PC-3 (cell line): Measurements from ENCODE around the gene LCAT. TPM values are rescaled to one million over a fixed set of nuclear protein-coding genes. Genes with fewer than 3 reads are reported as not detected.

Experiments
- ATAC-seq: fragments of 200-7000 bp; cut with Tn5 transposase; 2 replicates; pipeline ENCODE4 v1.9.1; 2020; ENCODE audit warnings: mild to moderate bottlenecking, moderate library complexity
- BruUV-seq: library from RNA; stranded (reverse); fragments of 400-500 nt; replicated peaks from 2 replicates; lab custom pipeline; 2021; lab: Mats Ljungman, UMichigan
- CTCF ChIA-PET: fragments of 300-600 bp; sonication (Branson Sonifier 250); formaldehyde crosslinking; loops from one replicate; lab custom pipeline; 2022; ENCODE audit warnings: antibody characterized with exemption; lab: Charles Lee
- POLR2A ChIA-PET: fragments of 300-600 bp; sonication (Branson Sonifier 250); formaldehyde crosslinking; loops from one replicate; lab custom pipeline; 2022; ENCODE audit warnings: antibody characterized with exemption; ENCODE audit not compliant: unreplicated experiment; lab: Charles Lee
- DNase-seq: peaks from one replicate; pipeline ENCODE4 v3.0.0-alpha.2; 2015
- H2AFZ ChIP-seq: fragments of 300-600 bp; sonication (generic); 2 replicates; pipeline ENCODE4 v1.6.0; 2016; ENCODE audit warnings: antibody characterized with exemption, low read length
- H3F3A ChIP-seq: fragments of 300-600 bp; sonication (generic); one replicate; pipeline ENCODE4 v1.6.0; 2017; ENCODE audit warnings: antibody characterized with exemption, low read length, control low read depth, mild to moderate bottlenecking; ENCODE audit not compliant: unreplicated experiment
- H3K27ac ChIP-seq: fragments of 300-600 bp; sonication (generic); 2 replicates; pipeline ENCODE4 v1.5.1; 2016; ENCODE audit warnings: mild to moderate bottlenecking, low read length
- H3K27me3 ChIP-seq: fragments of 300-600 bp; sonication (generic); 2 replicates; pipeline ENCODE4 v1.6.1; 2016; ENCODE audit warnings: low read length, mixed read lengths
- H3K36me3 ChIP-seq: fragments of 300-600 bp; sonication (generic); 2 replicates; pipeline ENCODE4 v1.6.1; 2016; ENCODE audit warnings: low read depth, mixed run types, low read length, mixed read lengths
- H3K4me1 ChIP-seq: fragments of 300-600 bp; sonication (generic); 2 replicates; pipeline ENCODE4 v1.5.1; 2016; ENCODE audit warnings: low read length; ENCODE audit not compliant: insufficient read depth
- H3K4me2 ChIP-seq: fragments of 300-600 bp; sonication (generic); 2 replicates; pipeline ENCODE4 v1.6.0; 2016; ENCODE audit warnings: low read length
- H3K4me3 ChIP-seq: fragments of 300-600 bp; sonication (generic); 2 replicates; pipeline ENCODE4 v1.5.1; 2016; ENCODE audit warnings: mild to moderate bottlenecking, low read length, mixed read lengths
- H3K79me2 ChIP-seq: fragments of 300-600 bp; sonication (generic); 2 replicates; pipeline ENCODE4 v1.6.1; 2017; ENCODE audit warnings: low read length, mixed read lengths
- H3K9ac ChIP-seq: fragments of 300-600 bp; sonication (generic); 2 replicates; pipeline ENCODE4 v1.6.0; 2016; ENCODE audit warnings: mild to moderate bottlenecking, low read length
- H3K9me2 ChIP-seq: fragments of 300-600 bp; sonication (generic); replicated peaks from 2 replicates; pipeline ENCODE4 v1.6.1; 2016; ENCODE audit warnings: mixed run types, low read length, mixed read lengths
- H3K9me3 ChIP-seq: fragments of 300-600 bp; sonication (generic); 2 replicates; pipeline ENCODE4 v1.6.1; 2016; ENCODE audit warnings: low read length, mixed read lengths
- H4K20me1 ChIP-seq: fragments of 300-600 bp; sonication (generic); 2 replicates; pipeline ENCODE4 v1.6.1; 2016; ENCODE audit warnings: low read length, mixed read lengths
- CTCF ChIP-seq: fragments of 300-600 bp; sonication (generic); conservative IDR thresholded peaks from 2 replicates; pipeline ENCODE4 v1.5.1; 2017; ENCODE audit warnings: antibody characterized with exemption, low read depth, mild to moderate bottlenecking, low read length
- EZH2 ChIP-seq: fragments of 300-600 bp; sonication (generic); IDR thresholded peaks from one replicate; pipeline ENCODE4 v1.6.1; 2017; ENCODE audit warnings: antibody characterized with exemption, mild to moderate bottlenecking, low read length; ENCODE audit not compliant: unreplicated experiment
- EZH2phosphoT487 ChIP-seq: fragments of 300-600 bp; sonication (generic); IDR thresholded peaks from 2 replicates; pipeline ENCODE4 v1.6.1; 2018; ENCODE audit warnings: mild to moderate bottlenecking, antibody characterized with exemption, low read length, borderline replicate concordance
- intact Hi-C: fragments of 100-400 bp; cut with micrococcal nuclease; formaldehyde crosslinking; loops from 2 replicates; pipeline ENCODE4 v1.9.0; 2023
- total RNA-seq: library from RNA; depleted of rRNA; stranded (reverse); fragments of >200 nt; gene quantifications from 2 replicates; pipeline ENCODE4 v1.2.3, GENCODE V29; 2014

Gene LCAT
- total RNA-seq, 1 experiment from 2014 or later: 3.2 TPM

- intact Hi-C loops: no loop called here
- Histone ChIP-seq H3K4me1 (no peaks in the 10 kb centered on the region), H3K36me3 (no peaks in the 10 kb centered on the region), H3K4me3 (no peak overlapping the region), H3K9ac (no peak overlapping the region), H2AFZ (no peak overlapping the region), H3K27ac (no peak overlapping the region), H3K9me2 (no peaks in the 10 kb centered on the region), H3K27me3 (no peaks in the 10 kb centered on the region), H3K4me2 (no peak overlapping the region), H3K9me3 (no peaks in the 10 kb centered on the region), H3K79me2 (no peaks in the 10 kb centered on the region), H3F3A (no peaks in the 10 kb centered on the region), H4K20me1 (no peaks in the 10 kb centered on the region)
- DNase-seq (no peak), ATAC-seq (no peak)
- no TSS peak for BruUV-seq
- POLR2A ChIA-PET: no interaction called here
- TF ChIP-seq EZH2phosphoT487: no peak
- TF ChIP-seq CTCF: no peak
- no peak for TF ChIP-seq EZH2
- CTCF ChIA-PET: interaction anchor here (0.7 kb wide), 1 partner anchor 245 kb away, joined by 3 read pairs; no protein-coding TSS in a partner anchor
Measured at GRCh38 chr16:67982011-67982696, 38.2 kb upstream of the LCAT start.

- Histone ChIP-seq H4K20me1 (no peaks in the 10 kb centered on the region), H3K79me2 (no peaks in the 10 kb centered on the region), H3K9me2 (no peaks in the 10 kb centered on the region), H3K9me3 (no peaks in the 10 kb centered on the region), H3K27ac (no peak within 1 kb of the TSS), H3K4me1 (no peaks in the 10 kb centered on the region), H3K36me3 (no peaks in the 10 kb centered on the region), H2AFZ (no peak within 1 kb of the TSS), H3K9ac (no peak within 1 kb of the TSS), H3F3A (no peaks in the 10 kb centered on the region), H3K4me2 (no peak within 1 kb of the TSS), H3K4me3 (no peak within 1 kb of the TSS), H3K27me3 (no peaks in the 10 kb centered on the region)
- ChIA-PET CTCF (no interaction called here), POLR2A (no interaction called here)
- no TSS peak for BruUV-seq
- DNase-seq (no peak), ATAC-seq (no peak)
- intact Hi-C loops: no loop called here
- TF ChIP-seq EZH2phosphoT487: no peak
- no peak for TF ChIP-seq EZH2
- TF ChIP-seq CTCF: no peak
Measured at GRCh38 chr16:67979955-67980678, 36.2 kb upstream of the LCAT start, which contains the start of gene DPEP3. Gene DPEP3, minus strand, starts transcription at chr16:67980499. Its CDS starts 119 bp downstream, at chr16:67980380.
